ENCODE results near the gene MEGF11.

Gene MEGF11

DNA sequence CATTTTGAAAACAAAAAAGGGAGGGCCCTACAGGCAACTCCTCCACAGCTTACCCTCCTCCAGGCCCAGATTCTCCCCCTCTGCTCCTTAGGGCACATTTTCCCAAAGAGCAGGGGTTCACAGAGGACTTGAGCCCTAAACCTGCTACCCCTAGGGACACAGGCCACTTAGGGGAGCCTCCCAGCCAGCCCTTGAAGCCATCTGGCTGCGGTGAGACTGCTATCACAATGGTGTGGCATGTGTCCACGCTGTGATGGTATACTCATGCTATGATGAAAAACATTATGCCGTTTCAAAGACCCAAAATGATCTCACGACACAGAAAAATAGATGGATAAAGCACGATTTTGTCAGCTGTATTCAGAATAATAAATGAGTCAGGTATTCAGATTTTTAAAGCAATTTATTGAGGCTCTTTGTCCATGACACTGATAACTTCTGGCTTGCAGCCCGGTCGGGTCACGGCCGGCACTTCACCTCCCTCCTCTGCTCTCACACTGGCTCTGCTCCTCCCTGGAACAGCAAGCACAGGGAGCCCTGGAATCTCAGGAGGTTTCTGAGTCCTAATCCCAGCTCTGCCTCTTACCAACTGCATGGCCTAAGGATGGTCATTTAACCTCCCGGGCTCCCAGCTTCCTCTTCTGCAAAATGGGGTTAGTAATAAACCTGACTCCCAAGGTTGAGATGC, 115.3 kb downstream of the MEGF11 start:
- no peak for DNase-seq

DNA sequence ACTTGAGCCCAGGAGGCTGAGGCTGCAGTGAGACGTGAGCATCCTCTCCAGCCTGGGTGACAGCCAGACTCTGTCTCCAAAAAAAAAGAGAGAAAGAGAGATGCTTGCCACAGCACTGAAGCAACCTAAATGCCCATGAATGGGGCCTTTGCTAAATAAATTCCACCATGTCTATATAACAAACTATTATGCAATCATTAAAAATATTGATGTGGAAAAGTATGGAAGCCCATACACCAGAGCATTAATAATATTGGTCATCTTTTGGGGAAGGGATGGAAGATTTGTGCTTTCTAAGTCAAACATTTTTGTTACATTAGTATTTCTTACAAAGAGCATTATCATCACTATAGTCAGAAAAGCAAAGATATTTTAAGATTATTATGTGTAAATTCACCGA, 116.6 kb downstream of the MEGF11 start:
- no peak for DNase-seq

DNA sequence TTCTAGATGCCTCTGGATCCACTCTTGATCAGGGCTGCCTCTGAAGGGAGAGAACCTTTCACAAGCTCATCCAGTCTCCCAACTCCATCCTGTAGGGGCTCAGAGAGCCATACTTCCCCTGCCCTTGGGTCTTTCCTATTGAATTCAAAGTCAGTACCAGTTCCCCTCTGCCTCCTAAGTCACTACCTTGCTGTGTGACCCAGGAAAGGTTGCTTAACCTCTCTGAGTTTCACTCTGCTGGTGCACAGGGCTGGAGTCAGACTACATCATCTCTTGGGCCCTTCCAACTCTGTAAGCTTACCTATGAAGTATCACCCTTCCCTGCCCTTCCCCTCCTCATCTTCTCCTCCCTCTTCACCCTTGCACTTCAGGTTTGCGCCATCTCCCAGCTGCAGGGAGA, 117.9 kb downstream of the MEGF11 start:
- no peak for DNase-seq

DNA sequence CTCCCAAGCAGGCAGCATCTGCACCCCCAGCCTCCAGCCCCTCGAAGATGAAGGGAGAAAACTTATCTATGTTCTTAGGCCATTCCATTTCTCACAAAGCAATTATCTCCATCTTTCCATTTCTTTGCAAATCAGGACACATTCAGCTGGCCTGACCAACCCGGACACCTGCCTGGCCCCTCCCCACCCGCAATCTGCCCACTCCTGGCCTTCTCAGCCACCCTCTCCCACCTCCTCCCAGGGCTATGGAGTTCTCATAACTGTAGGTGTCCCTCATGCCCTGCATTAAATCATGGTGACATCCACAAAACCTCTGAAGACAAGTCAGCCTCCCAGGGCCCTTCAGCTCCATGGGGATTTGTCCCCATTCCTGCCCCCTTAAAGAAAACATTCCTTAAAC, 119.3 kb downstream of the MEGF11 start:
- no peak for DNase-seq

DNA sequence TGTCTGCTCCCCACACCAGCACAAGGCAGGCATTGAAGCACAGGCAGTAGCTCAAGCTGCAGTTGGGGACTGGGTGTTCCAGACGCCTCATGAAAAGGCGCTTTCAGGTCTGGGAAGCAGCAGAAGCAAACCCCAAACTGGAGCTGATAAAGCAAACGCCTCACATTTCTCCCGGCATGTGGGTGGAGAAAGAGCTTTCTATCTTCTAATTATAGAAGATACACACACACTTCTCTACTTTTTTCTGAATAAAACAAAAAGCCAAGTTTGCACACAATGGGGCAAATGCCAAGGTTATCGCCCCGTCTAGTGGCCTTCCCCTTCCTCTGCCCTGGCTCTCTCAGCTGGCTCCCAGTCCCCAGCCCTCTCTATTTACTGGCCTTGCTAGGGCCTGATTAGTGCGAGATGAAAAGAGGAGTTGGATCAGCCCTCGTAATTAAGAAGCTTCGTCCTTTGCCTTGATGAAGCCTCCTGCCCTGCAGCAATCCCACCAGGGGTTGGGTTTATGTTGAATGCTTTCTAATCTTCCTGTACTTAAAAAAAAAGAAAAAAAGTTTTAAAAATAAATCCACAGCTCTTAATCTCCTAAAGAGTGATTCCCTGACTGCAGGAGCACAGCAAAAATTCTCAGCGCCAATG, 120.2 kb downstream of the MEGF11 start:
- no peak for DNase-seq

DNA sequence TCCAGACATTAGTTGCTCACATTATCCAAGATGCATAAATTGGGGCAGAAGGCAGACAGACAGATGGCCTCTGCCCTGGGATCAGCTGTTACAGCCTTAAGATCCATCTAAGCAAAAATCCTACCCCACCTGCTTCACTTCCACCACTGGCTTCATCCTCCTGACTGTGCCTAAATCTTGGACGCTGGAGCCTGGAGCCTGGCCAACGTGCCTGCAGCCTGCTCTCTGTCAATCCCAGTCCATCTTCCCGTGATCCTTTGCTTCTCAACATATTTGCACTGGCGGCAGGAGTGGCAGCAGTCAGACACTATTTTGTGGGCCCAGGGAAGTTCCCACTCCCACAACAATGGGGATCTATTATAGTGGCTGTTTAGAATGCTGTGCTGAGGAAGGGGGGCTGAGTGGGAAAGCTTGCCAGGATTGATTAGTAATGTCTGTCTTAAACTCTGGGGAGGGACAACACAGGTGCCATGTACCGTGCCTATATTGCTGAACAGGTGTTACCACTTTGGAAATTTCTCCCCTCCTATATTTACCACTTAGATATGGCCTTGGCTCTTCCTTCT, 121.2 kb downstream of the MEGF11 start:
- DNase-seq, result no peak

DNA sequence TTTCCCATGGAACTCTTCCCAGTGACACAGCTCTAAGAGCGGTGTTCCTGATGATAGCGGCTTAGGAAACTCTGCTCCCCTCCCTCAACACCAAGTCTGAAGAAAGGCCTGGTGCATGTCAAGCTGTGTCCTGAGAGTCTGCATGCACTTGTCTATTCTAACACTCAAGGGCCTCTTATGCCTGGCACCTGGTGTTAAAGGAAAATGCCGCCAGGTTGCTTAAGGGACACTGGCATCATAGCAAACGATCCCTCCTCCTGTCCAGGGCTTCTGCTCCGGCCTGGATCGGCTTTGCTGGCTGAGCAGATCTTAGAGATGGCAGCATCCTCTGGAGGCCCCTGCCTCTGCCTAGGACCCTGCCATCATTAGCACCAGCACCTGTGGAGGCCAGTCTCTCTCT, 121.7 kb downstream of the MEGF11 start:
- DNase-seq, result no peak

DNA sequence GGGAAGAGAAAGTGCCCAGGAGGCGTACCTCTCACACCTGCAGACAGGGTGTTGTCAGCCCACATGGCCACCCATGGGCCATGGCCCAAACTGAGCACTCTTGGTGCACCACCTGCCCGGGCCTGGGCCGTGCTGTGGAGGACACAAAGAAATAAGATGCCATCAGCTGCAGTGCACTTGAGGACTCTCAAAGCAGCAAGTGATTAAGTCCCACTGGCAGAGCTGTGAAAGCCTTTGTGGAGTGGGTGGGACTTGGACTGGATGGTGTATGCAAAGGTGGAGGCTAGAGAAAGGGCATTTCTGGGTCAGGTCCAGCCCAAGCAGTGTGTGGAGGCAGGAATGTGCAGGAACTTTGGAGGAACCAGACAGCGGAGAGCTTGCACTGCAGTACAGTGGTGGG, 122.3 kb downstream of the MEGF11 start:
- DNase-seq, result no peak

DNA sequence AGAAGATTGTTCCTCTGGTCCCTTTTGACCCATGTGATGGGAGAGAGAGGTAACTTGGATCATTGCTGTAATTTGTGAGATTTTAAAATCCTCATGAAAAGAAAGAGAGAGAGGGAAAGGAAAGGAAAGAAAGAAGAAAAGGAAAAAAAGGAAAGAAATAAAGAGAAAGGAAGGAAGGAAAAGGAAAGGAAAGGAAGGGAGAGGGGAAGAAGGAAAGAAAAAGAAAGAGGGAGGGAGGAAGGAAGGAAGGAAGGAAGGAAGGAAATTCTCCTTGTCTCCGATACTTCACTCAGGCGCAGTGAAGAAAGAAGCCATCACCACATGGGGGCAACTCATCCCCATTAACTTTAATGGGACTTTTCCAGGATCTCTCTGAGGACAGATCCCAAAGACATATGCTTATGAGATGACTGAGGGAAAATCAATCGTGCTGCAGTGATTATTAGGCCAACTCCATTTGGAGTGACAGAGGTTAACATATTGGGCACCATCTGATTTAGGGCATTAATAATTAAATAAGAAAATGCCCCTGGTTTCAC, 123.0 kb downstream of the MEGF11 start:
- no peak for DNase-seq

DNA sequence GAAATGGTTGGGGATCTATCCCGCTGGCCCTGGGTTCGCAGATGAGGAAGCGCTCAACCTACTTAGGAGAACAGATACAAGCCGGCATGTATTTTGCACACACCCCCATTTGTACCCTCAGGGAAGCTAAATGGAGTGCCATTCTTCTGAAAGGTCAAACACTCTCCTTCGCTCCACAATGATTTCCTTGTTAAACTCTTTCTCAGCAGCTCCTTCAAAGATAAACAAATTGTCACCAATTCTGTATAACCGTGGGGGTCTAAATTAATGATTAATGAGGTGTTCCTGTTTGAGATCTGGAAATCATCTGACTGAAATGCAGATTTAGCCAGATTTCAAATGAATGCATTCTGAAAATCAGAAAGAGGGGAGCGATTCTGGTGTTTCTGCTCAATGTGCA, 124.0 kb downstream of the MEGF11 start:
- DNase-seq, result no peak

DNA sequence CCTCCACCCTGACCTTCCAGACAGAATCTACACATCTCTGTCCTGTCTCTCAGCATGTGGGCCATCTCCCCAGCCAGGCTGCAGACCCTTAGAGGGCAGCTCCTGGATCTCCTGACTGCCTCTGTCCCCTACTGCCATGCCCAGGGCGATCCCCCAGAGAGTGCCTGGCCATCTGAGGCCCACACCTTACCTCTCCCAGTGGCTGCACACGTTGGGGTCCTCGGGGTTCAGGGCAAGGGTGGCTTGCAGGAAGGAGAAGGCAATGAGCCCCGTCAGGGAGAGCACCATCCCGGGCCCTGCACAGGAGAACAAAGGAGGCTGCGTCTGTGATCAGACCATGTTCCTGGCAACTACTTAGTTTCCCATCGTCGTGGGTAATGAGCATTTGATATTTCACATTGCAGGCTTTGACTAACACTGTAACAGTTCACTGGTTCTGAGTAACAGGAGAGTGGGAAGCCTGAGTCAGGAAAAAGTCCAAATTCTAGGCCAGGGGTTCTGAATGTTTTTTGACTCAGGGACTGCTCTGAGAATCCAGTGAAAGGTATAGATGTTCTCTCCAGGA, 125.4 kb downstream of the MEGF11 start:
- DNase-seq, result no peak

DNA sequence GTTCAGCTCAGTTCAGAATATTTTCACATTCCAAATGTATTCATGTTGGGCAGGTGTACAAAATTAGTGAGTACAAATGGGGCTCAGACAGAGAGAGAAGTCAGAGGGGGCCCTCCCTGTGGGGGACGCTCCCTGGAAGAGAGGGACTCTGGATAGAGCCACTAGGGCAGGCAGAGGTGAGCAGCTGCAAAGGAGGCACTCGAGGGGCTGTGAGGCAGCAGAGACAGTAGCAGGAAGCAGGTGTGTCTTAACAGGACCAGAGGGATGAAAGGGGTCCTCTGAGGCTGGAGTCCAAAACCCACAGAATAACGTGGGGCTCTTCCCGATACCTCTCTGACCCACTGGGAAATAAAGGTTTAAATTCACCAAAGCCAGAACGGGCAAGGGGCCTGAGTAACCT, 127.1 kb downstream of the MEGF11 start:
- no peak for DNase-seq

DNA sequence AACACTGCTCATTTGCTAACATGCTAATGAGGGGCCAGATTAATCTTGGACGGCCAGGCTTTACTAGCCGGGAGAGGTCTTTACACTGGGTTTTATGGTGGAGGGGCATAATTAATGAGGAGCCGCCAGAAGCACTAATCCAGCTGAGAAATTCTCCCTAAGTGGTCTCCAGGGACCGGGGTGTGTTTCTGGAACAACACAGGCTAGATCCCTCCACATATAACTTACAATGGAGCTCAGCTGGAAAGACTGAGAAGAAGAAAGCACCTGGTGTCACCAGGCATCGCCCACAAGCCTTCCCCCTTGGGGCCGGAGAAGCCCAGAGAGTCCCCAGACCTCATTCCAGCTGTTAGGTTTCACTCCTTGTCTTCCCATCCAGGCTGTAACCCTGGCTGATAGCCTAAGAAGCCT, 127.5 kb downstream of the MEGF11 start:
- DNase-seq, result no peak

DNA sequence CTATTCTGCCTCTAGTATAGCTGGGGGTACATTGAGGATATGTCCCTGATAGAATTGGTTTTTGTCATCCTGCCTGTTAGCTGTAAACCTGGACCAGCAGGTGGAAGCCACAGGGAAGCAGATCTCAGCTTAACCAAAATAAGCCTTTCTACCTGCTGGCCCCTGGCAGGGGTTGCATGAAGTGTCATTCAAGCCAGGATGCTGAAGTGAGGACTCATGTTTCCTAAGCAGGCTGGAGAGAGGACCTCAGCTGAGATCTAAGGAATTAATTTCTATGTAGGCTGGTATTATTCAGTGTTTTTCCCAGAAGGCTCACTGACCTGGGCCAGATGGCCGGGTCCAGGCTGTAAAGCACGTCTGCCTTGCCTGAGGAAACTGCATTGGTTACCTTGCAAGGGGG, 128.9 kb downstream of the MEGF11 start:
- DNase-seq, result no peak

DNA sequence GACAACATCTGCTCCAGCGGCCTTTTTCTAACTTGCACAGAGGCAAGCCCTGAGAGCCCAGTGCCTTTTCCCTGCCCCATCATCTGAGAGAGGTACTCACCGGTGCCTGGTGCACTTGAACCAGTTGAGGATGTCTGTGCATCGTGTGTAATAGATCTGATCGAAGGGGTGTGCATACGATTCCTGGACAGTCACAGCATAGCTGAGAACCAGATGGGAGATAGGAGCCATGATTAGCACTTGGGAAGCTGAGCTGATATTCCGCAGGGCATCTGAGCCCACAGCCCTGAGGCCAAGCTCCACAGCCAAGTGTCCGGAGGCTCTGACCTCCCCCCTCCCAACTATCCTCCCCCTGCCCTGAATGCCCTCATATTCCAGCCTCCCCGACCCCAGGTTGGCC, 129.8 kb downstream of the MEGF11 start:
- no peak for DNase-seq

DNA sequence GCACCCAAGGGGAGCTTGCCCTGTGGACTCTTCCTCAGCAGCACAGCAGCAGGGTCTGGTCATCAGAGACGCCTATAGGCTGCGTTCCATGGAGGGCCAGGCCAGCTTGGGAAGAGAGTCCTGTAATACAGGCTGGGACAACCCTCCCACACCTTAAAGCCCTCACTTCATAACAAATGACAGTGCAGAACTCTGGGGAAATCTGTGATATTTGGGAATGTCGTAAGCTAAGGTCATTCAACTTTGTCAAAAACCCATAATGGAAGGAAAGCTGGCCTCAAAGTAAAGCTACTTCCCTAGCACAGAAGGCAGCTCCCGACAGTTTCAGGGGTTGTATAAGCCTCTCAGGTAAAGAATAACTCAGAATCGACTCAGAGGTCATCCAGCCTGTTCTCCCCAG, 133.1 kb downstream of the MEGF11 start:
- DNase-seq, result no peak

DNA sequence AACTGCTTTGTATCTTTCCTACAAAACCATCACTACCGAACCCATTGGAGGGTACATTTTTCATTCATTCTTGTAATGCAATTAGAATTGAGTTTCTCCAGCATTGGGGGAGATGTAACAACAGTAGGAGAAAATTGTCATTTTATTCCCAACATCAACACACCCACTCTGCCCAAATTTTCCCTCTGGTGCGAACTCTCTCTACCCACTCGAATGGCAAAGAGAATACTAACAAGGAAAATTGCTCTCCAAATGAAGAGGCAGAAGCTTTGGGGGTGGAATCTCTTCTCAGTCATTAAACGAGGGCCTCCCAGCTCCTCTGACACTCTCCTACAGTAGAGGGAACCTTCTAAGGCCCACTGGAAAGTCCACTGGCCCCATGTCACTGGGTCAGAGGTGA, 135.7 kb downstream of the MEGF11 start:
- no peak for DNase-seq

DNA sequence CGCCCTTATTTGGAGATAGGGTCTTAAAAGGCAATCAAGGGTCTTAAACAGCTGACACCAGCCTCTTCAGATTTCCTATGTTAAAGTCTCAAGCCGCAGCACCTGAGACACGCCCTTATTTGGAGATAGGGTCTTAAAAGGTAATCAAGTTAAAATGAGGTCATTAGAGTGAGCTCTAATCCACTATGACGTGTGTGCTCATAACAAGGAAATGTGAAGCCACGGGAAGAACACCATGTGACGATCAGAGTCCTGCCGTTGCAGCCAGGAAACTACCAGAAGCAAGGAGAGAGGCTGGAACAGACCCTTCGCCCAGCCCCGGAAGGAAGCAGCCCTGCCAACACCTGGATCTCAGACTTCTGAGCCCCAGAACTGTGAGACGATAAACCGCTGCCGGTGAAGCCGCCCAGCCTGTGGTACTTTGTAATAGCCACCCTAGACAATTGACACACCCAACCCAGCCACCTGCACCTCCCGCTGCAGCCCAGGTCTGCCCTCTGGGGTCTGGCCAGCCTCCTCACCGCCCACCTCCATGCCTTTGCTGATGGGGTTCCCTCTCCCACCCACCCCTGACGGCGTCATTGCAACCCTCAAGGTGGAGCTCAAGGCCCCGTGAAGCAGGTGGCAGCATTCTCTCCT, 137.9 kb downstream of the MEGF11 start:
- no peak for DNase-seq

DNA sequence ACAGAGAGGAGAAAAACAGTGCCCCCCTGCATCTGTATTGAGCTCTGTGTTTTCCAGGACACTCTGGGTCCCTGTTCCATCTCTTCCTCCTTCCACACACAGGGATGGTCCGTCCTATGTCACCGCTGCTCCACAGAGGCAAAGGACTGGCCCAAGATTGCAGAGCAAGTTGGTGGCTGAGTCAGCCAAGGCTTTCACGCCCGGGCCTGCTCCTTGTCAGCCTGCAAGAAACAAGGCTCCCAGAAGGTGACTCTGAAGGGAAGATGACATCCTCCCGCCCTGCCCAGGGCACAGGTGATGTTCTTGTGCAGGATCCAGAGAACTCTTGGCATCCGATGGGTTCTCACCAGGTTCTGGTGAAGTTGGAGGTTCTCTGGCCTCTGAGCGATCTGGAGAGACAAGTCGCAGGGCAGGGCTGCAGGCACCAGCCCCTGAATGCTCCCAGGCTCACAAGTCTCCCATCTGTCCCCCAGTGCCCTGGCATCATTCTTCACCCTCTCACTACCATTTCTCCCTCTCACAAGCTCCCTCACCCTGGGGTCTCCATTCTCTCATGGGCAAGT, 138.6 kb downstream of the MEGF11 start:
- peak; percentile 25 for DNase-seq

DNA sequence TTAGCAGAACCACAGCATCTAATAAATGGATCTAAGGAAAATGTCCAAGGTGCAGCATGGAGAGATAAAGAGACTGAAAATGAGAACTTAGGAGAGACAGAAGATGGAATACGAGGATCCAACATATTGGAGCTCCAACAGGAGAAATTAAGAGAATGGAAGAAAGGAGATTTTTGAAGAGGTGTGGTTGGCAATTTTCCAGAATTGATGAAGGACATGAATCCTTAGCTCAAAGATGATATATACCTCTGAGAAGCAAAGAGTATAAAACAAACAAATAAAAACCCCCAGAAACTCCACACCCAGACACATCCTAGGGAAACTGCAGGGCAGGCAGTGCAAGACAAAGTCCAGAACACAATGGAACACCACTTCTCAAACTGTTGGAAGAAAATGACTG, 141.2 kb downstream of the MEGF11 start:
- no peak for DNase-seq

DNA sequence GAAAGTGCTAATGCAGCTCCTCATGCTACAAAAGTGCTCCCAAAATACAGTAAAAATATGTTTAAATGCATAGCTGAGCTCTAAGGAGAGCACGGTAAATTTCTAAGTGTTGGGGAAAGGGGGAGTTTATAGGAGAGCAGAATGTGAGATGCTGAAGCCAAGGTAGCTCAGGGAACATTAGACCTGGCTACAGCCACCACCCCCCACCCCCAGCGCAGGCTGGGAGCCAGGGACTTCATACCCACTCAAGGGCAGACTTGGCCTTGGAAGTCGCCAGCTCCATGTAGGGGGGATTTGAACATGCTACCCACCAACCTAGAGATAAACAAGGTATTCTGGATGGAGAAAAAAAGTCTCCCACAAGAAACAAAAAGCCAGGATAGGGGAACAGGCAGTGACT, 142.2 kb downstream of the MEGF11 start:
- DNase-seq, result no peak

DNA sequence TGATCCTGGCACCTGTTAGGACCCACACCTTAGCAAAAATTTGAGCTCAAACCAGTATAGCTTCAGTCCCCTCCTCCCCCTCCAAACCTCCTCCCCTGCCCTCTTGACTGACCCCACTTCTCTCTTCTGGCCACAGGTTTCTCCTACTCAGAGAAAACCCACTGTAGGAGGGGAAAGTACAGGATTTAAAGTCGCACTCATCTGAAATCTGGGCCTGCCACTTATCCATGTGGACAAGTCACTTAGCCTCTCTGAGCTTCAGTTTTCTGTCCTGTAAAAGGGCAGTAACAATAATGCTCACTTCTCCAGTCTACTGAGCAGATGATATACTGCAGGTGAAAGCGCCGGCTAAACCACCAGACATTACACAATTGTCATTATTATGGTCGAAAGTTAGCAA, 142.7 kb downstream of the MEGF11 start:
- no peak for DNase-seq

DNA sequence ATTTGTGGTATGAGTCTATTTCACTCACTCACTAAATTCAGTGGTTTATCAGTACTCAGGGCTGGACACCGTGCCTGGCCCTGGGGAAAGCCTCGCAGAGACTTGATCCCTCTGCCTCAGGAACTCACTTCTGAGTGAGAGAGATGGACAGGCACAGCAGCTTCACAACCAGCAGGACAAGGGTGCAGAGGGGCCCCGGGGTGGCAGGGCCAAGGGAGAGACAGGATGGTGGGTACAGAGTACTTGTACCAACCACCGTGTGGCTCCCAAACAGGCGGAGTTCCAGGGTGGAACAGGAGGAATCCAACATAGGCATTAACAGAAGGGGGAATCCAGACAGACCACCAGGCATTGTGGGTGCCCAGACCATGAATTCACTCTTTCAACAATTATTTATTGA, 143.7 kb downstream of the MEGF11 start:
- no peak for DNase-seq
